Osteoblast (primary cell): ENCODE results near the gene BCAS4. TPM values are rescaled to one million over a fixed set of nuclear protein-coding genes. Genes with fewer than 3 reads are reported as not detected.

Source experiments
- DNase-seq: peaks from one replicate; pipeline ENCODE4 v3.0.0; 2011; ENCODE audit warnings: low spot score, mixed read lengths; ENCODE audit not compliant: insufficient read length; ENCODE audit errors: missing footprints
- H2AFZ ChIP-seq: 2 replicates; pipeline ENCODE4 v1.6.0; 2011; ENCODE audit warnings: mild to moderate bottlenecking, low read length
- H3K27ac ChIP-seq: 2 replicates; pipeline ENCODE4 v1.5.1; 2011; ENCODE audit warnings: mild to moderate bottlenecking, low read depth, low read length, moderate library complexity
- H3K27me3 ChIP-seq: 2 replicates; pipeline ENCODE4 v1.6.0; 2012; ENCODE audit warnings: mild to moderate bottlenecking, control low read depth, inconsistent platforms, low read length, moderate library complexity; ENCODE audit not compliant: insufficient read depth
- H3K36me3 ChIP-seq: 2 replicates; pipeline ENCODE4 v1.5.1; 2011; ENCODE audit warnings: mild to moderate bottlenecking, low read length, control low read depth, moderate library complexity; ENCODE audit not compliant: insufficient read depth
- H3K4me1 ChIP-seq: 2 replicates; pipeline ENCODE4 v1.5.1; 2011; ENCODE audit warnings: mild to moderate bottlenecking, low read length, control low read depth, moderate library complexity; ENCODE audit not compliant: insufficient read depth
- H3K4me2 ChIP-seq: 2 replicates; pipeline ENCODE4 v1.6.0; 2011; ENCODE audit warnings: mild to moderate bottlenecking, low read length; ENCODE audit not compliant: insufficient read depth
- H3K4me3 ChIP-seq: fragments of 200-600 bp; sonication (generic); 3 replicates; pipeline ENCODE4 v1.5.1; 2012; ENCODE audit warnings: mild to moderate bottlenecking, low read length, inconsistent platforms; ENCODE audit not compliant: insufficient read depth
- H3K79me2 ChIP-seq: 2 replicates; pipeline ENCODE4 v1.6.0; 2012; ENCODE audit warnings: mild to moderate bottlenecking, low read length, control low read depth, inconsistent platforms; ENCODE audit not compliant: insufficient read depth
- H3K9me3 ChIP-seq: 2 replicates; pipeline ENCODE4 v1.5.1; 2011; ENCODE audit warnings: low read depth, low read length, control low read depth
- H4K20me1 ChIP-seq: 2 replicates; pipeline ENCODE4 v1.6.0; 2012; ENCODE audit warnings: mild to moderate bottlenecking, low read length, control low read depth; ENCODE audit not compliant: insufficient read depth
- total RNA-seq: library from RNA; depleted of rRNA; stranded (reverse); fragments of >200 nt; gene quantifications from 2 replicates; pipeline ENCODE4 v1.2.3, GENCODE V29; 2012
- TF ChIP-seq, protein P1 (sequence below): IDR thresholded peaks from 2 replicates; pipeline ENCODE4 v1.5.1; 2011; ENCODE audit warnings: mild to moderate bottlenecking, low read depth, low read length, moderate library complexity; ENCODE audit errors: extremely low read depth

BCAS4 gene
- total RNA-seq, 1 donor = 2.9 TPM

DNA sequence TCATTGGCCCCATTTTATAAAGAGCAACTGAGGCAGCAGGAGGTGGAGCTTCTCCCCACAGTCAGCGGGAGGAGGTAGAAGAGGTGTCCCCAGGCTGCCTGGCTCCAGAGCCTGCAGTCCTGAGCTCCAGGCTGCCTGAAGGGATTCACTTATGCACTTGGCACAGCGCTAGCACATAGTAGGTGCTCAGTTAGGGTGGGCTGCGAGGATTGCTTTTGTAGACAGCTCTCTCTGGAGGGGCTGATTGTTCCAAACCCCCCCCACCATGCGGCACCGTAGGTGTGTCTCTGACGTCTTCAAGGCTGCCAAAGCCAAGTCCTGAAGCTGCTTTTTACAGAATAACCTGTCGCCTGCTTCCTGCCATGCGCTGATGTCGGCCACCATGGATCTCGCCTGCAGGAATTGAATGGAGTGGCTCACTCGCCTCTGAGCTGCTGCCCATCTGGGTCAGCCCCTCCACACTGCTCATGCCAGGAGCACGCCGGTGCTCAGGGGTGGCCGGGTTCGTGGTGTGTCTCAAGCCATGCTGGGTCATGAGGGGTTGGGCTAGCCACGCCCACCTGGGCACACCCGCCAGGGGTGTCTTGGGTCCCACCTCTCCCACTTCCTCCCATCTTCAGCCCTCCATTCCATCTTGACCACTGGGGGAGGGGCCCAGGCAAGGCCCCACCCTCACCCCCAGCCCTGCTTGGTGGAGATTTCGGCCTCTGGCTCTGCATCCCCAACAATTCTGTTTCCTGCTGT is 59.8 kb downstream of the BCAS4 start:
- no peaks in the 10 kb centered on the region for H3K27me3 ChIP-seq
- TF ChIP-seq, protein P1, sequence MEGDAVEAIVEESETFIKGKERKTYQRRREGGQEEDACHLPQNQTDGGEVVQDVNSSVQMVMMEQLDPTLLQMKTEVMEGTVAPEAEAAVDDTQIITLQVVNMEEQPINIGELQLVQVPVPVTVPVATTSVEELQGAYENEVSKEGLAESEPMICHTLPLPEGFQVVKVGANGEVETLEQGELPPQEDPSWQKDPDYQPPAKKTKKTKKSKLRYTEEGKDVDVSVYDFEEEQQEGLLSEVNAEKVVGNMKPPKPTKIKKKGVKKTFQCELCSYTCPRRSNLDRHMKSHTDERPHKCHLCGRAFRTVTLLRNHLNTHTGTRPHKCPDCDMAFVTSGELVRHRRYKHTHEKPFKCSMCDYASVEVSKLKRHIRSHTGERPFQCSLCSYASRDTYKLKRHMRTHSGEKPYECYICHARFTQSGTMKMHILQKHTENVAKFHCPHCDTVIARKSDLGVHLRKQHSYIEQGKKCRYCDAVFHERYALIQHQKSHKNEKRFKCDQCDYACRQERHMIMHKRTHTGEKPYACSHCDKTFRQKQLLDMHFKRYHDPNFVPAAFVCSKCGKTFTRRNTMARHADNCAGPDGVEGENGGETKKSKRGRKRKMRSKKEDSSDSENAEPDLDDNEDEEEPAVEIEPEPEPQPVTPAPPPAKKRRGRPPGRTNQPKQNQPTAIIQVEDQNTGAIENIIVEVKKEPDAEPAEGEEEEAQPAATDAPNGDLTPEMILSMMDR = no peak
- peaks cover 8% of the 10 kb centered on the region for H4K20me1 ChIP-seq
- H3K4me1 ChIP-seq = no peaks in the 10 kb centered on the region
- peak; percentile 4 for DNase-seq
- no peaks in the 10 kb centered on the region for H3K9me3 ChIP-seq
- no peak overlapping the region for H3K4me2 ChIP-seq
- H2AFZ ChIP-seq = no peak overlapping the region
- no peaks in the 10 kb centered on the region for H3K79me2 ChIP-seq
- no peak overlapping the region for H3K27ac ChIP-seq
- no peak overlapping the region for H3K4me3 ChIP-seq
- H3K36me3 ChIP-seq = no peaks in the 10 kb centered on the region

DNA sequence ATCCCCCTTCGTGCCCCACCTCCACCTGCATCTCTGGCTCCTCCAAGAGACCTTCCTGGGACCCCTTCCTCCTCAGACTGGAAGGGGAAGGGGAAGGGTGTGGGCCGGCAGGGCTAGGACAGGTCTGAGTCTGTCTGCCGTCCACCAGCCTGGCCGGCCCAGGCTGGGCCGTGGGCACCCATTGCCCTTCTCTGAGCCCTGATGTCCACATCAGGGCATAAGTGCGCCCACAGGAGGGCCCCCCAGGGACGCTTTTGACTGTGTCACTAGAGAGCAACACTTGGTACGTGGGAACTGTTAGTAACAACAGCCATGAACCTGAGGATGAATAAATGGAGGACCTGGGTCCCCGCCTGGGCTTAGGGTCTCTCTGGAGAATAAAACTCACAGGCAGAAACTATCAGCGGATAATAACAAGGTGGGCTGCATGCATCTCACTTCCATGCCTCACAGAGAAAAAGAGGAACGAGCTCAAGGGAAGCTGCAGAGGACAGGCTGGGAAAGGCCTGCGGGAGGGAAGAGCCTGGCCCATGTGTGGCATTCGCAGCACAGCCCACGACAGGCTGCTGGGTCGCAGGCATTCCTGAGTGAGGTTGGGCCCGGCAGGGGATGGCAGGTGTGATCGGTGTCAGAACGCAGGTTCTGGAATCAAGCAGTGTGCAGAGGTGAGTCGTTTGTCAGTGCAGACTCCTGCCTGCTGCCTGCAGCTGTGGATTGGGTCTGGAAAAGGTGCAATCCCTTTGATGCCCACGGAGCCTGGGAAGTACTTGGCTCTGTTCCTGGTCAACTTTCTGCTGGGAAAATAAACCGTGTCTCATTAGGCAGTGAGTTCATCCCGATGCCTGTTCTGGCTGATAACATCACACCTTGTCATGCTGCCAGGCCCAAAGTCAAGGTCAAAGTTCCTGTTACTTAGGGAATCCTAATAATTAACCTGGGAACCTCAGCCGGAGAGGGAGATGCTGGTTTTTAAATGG is 60.9 kb downstream of the BCAS4 start:
- Histone ChIP-seq H4K20me1 (peaks cover 8% of the 10 kb centered on the region), H3K9me3 (no peaks in the 10 kb centered on the region), H3K4me2 (no peak overlapping the region), H3K36me3 (no peaks in the 10 kb centered on the region), H3K4me1 (no peaks in the 10 kb centered on the region), H3K27ac (no peak overlapping the region), H3K27me3 (no peaks in the 10 kb centered on the region), H2AFZ (no peak overlapping the region), H3K79me2 (no peaks in the 10 kb centered on the region), H3K4me3 (no peak overlapping the region)
- TF ChIP-seq, protein P1 = no peak
- DNase-seq = peak; percentile 50

DNA sequence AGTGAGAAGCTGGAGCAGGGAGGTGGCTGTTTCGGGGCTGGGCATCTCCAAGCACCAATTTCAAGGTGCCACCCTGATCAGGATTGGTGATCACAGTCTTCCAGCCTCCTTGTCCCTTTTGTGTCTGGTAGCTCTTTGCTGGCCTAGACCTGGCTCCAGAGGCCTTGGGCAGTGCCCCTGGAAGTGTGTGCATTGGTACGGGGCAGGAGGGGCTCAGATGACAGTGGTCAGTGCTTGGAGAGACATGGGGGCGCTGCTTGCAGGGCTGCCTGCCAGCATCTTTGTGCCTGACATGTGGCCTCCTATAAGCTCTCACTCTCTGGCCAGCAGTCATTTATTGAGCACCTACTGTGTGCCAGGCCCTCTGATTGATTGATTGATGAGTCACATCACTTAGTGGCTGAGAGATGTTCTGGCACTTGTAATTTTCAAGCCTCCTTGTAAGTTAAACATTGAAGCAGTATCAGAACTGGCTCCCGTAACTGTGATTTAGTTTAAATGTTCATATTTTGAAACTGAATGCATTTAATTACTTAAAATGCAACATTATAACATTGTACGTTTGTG is 61.7 kb downstream of the BCAS4 start:
- H3K79me2 ChIP-seq = no peaks in the 10 kb centered on the region
- H3K36me3 ChIP-seq = no peaks in the 10 kb centered on the region
- H3K4me3 ChIP-seq = no peak overlapping the region
- TF ChIP-seq, protein P1 = no peak
- no peaks in the 10 kb centered on the region for H3K27me3 ChIP-seq
- H2AFZ ChIP-seq = no peak overlapping the region
- peak; percentile 50 for DNase-seq
- no peak overlapping the region for H3K27ac ChIP-seq
- H4K20me1 ChIP-seq = peaks cover 8% of the 10 kb centered on the region
- H3K4me1 ChIP-seq = no peaks in the 10 kb centered on the region
- no peak overlapping the region for H3K4me2 ChIP-seq
- H3K9me3 ChIP-seq = no peaks in the 10 kb centered on the region
